SH-SY5Y (cell line): Measurements from ENCODE around the gene NRG3.

Experiments used
- GATA2 ChIP-seq: IDR thresholded peaks from 2 replicates; pipeline ENCODE4 v1.6.1; 2011; ENCODE audit warnings: mild to moderate bottlenecking, low read depth, low read length
- GATA3 ChIP-seq: IDR thresholded peaks from 2 replicates; pipeline ENCODE4 v1.6.1; 2011; ENCODE audit warnings: low read depth, mild to moderate bottlenecking, low read length, moderate library complexity

DNA sequence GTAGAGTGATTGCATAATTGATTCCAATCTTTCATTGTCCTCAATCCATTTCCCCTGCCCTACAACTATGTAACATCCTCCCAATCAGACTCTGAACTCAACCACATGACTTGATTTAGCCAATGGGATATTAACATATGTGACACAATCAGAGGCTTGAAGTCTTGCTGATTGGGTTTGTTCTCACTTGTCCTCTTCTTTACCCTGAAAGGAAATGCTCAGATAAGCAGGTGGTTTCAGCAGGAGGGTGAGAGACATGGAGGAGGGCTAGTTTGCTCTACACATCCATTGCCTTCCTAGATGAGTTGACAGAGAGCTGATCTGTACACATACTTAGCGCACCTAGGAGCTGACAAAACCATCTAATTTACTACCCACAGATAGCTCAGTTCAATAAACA lies 669.4 kb downstream of the NRG3 start:
- TF ChIP-seq GATA2 (no peak), GATA3 (no peak)
